ENCODE results near the gene PGRMC2.

The PGRMC2 gene

DNA sequence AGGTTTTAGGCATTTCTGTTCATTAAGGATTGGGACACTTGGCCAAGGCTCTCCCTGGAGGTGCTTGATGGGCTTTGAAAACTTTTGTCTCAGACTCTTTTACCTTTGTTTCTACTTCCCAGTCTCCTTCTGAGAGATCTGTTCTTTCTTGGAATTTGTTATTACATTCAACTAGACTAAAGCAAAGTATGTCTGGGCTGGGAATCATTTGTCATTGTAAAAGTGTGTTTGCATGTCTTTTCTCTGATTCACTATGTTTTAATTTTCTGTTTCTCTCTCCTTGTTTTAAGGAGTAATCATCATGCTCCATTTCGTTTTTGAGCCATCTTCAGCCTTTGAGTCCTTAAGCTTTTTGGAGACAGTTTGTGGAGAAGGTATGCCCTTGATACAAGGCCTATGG, 12.2 kb upstream of the PGRMC2 start:
- no peak for DNase-seq (ENCODE audit: low read depth, low spot score)

DNA sequence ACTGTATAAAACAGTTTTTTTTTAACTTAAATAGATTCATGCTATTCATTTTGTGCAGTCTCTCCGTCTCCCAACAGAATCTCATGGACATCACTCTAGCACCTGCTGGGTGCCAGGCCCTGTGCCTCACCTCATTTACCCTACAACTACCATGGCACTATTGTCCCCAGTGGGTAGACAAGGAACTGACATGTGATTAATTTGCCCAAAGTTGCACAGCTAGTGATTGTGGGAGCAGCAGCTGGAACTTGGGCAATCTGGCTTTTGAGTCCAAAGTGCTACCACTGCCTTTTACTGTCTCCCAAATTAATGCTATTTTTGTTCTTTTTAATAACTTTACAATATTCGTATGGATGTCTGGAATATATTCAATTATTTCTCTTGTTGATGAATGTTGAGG, 11.2 kb upstream of the PGRMC2 start:
- DNase-seq (ENCODE audit: low read depth, low spot score): no peak

DNA sequence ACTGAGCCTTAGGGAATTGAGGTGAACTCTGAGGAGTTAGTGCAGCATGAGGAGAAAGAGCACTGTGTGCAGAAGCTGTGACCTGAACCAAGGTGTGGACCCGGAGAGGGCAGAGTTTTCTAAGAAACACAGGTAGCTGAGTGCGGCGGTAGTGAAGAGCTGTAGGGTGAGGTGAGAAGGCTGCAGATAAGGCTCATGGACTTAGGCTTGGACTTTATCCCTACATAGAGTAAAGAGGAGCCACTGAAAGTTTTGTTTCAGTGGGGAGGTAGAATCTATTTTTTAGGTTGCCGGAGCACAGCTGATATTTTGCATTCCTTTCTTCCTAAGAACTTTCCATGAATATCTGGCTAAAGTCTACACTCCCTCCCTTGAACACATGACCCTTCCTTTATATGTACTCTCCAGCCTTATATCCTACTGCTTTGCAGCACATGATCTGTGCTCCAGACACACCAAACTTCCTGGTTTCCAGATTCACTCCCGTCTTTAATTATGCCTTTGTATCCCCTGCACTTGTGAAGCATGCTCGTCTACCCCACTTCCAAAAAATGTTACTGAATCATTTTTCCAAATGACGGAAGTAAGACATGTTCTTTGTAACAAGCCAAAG, 10.6 kb upstream of the PGRMC2 start:
- DNase-seq (ENCODE audit: low read depth, low spot score): no peak

DNA sequence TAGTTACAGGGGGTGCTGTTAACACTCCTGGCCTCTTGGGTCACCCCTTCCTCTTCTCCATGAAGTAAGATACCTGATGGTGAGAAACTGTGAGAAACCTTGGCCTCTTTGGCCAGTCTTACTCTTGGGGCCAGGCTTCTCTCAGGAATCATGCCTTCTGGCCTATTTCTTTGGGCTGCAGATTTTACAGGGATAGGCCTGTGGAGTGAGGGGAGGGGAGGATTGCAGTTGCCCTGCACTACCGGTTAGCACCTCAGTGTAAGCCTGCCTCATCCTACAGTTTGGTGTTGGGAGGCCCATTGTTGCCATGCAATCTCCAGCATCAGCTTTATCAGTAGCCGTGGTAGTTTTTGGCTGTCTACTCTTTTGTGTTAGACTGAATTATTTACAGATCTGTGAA, 7.6 kb upstream of the PGRMC2 start:
- no peak for DNase-seq (ENCODE audit: low read depth, low spot score)

DNA sequence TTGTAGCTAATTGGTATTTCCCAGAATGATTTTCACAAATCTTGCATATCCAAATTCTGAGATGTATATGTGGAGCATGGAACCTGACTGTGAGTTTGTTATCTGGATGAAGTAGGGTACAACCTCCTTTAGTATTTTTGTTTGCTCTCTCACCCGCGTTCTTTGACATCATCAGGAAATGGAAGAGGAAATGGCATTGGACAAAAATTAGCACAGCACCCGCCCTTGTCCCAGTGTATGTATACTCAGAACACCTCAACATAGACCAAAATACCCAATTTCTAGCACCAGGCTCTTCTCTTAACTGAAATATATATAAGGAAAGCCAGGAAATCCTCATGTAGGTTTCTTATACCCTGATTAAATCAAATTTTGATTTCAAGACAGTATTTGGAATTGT, 6.9 kb upstream of the PGRMC2 start:
- no peak for DNase-seq (ENCODE audit: low read depth, low spot score)

DNA sequence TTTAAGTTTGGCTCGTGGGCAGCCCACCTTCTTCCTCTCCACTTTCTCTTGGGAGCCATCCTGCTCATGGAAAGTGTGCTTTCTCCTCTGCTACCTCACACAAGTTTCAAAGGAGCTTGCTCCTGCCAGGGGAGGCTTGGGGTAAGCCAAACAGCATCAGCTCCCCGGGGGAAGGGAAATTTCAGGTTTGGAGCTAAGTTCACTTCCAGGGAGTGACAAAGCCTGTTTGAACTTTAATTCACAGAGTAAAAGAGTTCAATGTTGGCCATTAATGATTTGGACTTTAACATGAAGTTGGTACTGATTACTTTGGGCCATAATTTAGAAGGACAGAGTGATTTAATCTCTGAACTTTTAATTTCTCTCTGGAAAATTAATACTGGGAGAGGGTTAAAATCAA, 4.7 kb upstream of the PGRMC2 start:
- DNase-seq (ENCODE audit: low read depth, low spot score): no peak

DNA sequence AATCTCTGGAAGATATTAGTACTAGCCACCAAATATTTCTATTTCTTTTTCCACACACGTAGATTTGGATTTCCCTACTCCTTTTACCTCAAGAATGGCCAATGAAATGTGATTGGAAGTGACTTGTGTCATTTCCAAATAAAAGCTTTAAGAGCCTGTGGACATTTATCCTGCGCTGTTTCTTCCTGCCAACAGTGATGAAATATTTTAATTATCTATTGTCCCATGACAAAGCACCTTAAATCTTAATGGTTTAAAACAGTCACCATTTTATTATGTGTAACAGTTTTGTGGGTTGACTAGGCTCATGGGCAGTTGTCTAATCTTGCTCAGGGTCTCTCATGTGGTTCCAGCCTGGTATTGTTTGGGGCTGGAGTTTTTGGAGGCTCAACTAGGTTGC, 3.5 kb upstream of the PGRMC2 start:
- DNase-seq (ENCODE audit: low read depth, low spot score): no peak

DNA sequence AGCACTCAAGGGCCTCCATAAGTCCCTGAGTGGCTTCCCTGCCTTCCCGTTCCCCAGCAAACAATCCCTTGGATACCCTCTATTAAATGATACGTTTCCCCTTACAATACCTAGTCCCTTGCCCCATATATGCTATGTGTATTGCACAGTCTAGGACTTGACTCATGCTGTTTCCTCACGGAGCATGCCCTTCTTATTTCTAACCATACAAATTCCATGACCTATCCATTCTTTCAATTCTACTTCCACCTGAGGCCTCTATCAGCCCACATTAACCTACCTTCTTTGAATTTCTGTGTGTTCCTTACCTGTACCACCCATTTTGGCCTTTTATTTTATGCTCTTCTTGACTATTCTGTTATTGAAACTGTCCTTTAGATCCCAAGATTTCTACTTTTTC, 2.9 kb upstream of the PGRMC2 start:
- no peak for DNase-seq (ENCODE audit: low read depth, low spot score)

DNA sequence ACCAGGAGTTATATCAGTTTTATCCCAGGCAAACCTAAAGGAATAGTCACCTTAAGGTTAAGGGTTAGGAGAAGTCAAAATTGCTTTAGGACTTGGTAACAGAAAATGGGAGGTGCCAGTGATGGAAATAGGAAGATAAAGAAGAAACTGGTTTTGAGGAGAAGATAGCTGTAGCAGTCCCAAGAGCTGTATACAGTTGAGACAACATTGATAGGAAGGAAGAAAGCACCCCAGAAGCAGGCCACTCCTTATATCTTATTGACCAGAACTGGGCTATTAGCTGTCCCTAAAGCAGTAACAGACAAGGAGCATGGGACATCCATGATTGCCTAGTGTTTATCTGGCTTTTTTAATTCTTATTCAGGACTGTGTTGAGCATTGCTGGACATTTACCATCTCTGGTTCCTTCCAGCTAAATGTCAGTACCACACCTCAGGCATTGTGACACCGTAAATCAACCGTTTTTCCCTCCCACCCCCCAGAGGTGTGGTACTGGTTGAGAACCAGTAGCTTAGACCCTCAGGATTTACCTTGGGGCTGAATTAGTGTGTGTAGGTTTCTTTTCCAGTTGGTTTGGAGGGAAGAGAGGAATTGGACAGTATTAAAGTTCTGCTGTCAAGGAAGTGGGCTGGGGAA, 2.0 kb upstream of the PGRMC2 start:
- DNase-seq (ENCODE audit: low read depth, low spot score): no peak

DNA sequence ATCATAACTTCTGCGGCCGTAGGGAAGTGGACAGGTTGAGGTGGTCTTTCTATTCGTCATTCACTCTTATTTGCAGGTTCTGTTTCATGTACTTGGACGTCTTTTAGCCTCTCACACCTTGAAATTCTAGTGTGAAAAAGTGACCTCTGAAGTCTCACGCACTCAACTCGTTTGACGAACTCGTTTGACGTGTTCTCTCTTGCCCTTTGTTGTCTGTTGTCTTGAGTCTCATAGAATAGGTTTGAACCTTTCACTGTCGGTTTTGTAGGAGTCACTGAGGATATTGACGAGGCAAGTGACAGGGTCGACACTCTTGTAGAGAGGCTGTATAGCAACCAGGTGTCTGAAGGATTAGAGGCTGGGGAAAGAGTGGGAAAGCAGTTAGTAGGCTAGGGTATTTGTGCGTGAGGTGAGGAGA, 1.1 kb upstream of the PGRMC2 start:
- DNase-seq (ENCODE audit: low read depth, low spot score): peak; percentile 27

DNA sequence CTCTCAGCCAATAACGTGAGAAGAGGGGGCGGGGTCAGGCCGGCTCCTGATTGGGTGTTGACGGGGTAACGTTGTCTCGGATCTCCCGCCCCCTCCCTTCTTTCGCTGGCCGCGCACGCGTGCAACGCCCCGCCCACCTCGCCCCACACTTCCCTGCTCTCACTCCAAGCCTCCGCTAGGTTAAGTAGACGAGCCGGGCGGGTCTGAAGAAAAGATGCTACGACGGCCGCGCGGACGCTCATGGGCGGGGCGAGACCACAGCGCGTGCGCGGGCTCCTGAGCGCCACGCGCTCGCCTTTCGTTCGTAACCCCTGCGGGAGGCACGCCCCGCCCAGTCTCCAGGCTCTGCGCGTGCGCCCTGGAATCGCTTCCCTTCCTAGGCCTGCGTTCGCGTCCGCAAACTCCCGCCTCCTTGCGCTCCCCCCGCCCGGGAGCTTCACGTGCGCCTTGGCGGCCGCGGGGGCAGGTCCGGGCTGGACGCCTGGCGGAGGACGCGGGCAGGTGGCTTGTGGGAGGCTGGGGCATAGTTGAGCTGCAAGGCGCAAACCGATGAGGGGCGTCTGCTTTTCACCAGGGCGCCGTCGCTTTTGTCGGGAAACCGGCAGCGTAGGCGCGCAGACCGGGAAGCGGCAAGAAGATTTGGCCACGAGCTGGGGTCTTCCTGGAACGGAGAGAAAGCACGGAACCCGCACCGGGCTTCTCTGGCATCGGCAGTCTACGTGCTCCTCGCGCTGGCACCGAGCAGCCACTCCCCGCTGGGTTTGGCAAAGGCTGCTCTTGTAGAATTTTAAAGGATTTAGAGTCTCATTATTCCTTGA, 467 bp upstream of the PGRMC2 start:
- DNase-seq (ENCODE audit: low read depth, low spot score): peak; percentile 99

DNA sequence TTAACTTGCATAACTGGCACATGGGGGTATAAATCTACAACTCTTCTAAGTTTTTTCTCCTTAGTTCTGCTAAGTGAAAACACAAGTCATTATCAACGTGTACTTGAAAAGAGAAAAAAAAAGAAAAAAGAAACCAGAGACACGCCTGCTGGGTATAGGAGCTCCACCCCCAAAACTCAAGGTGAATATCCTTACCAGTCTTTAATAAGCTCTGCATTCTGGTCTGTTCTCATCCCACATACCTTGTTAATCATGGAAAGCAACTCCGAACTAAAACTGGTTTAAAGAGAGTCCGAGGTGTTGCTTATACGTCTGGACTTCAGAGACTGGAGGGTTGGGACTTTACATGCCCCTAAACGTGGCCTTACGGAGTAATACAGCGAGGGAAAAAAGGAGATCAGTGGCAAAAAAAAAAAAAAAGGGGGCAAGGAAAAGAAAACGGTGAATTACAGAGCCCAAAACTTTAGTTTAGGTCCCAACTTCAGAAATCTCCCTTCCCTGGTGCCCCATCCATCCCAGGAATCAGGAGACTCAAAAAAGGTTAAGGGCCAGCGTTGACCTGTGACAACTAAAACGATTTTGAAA, 1.0 kb downstream of the PGRMC2 start:
- DNase-seq (ENCODE audit: low read depth, low spot score): no peak

DNA sequence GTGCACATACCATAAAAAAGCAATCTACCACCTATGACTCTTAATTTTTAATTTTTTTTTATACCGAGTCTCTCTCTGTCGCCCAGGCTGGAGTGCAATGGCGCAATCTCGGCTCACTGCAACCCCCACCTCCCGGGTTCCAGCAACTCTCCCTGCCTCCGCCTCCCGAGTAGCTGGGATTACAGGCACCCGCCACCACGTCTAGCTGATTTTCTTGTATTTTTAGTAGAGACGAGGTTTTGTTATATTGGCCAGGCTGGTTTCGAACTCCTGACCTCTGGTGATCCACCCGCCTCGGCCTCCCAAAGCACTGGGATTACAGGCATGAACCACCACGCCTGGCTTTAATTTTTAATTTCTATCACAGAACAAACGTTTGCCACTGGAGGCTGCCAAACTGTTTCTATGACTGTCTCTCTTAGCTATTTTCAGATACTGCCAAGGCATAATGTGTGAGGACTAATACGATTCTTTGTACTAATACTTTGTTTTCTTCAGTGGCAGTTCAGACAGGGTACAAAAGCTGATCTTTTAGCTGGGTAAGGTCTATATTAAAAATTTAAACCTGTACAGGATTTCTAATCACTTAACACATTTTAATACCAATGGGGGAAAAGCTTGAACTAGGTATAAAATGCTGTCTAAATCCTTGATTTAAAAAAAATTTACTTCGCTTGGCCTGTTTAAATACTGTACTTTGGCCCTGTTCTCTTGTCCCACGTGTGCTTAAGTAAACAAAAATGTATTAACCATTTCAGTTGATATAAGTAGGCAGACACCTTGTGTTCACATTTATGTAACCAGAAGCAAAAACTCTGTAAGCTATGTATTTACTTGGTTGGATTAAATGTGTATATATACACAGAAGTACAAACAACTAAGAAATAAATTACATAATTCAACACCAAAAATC, 2.3 kb downstream of the PGRMC2 start:
- no peak for DNase-seq (ENCODE audit: low read depth, low spot score)

DNA sequence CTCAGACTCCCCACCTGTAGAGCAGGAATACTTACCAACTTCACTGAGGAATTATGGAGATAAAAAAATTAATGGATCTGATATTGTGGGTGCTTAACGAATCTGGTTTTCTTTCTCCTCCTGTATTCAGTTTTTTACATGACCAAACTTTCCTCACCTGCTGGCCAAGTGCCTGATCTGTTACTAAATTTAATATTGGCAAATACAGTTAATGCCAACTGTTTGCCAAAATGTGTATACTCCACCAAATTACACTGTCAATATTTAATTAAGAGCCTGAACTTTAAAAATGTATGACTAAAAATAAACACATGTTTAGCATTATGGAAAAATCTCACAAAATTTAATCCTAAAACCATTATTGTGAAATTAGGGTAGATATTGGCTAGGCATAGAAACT, 3.3 kb downstream of the PGRMC2 start:
- no peak for DNase-seq (ENCODE audit: low read depth, low spot score)

DNA sequence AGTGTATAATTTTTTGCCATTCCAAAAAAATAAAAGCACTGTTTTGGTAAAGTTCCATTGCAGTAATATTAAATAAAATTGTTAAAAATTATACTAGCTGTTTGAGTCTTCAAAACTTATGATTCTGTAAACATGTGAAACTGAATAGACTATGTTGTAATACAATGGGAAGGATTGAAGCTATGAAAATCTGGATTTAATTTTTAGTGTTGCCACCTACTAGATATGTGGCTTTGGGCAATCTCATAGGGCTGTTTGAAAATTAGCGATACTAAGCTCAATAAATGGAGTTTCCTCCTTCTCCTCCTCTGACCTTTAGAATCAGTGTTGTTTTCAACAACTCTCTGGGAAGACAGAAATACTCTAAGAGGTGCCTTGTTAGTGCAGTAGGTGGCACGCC, 4.5 kb downstream of the PGRMC2 start:
- no peak for DNase-seq (ENCODE audit: low read depth, low spot score)

DNA sequence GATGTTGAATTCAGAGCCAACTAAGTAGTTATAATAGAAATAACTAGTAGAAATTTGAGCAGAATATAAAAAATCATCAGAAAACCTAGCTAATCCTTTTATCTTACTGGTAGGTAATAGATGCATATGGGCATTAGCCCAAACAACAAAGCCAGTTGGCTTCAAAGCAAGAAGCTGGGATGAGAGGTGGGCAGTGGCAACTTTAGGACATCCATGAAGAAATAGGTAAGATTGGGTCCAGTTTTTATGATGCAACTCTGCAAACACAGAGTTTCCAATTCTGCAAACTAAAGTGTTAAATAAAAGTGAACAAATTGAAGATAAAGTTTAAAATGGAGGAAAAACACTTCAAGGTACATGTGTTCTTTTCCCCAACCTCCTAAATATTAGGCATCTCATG, 5.1 kb downstream of the PGRMC2 start:
- no peak for DNase-seq (ENCODE audit: low read depth, low spot score)

DNA sequence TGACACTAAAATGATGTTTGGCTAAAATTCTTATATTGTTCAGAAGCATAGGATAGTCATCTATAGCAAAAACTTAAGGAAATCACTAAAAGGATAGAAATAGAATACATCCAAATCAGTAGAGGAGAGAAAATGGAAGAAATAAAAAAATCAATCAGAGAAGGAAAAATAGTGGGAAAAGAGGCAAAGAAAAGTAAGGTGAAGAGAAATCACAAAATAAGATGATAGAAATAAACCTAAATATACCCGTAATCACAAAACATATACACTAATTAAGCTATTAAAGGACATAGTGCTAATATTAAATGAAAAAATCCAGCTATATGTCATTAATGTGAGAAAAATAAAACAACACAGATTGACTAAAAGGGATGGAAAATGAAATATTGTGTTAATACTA, 6.3 kb downstream of the PGRMC2 start:
- DNase-seq (ENCODE audit: low read depth, low spot score): no peak

DNA sequence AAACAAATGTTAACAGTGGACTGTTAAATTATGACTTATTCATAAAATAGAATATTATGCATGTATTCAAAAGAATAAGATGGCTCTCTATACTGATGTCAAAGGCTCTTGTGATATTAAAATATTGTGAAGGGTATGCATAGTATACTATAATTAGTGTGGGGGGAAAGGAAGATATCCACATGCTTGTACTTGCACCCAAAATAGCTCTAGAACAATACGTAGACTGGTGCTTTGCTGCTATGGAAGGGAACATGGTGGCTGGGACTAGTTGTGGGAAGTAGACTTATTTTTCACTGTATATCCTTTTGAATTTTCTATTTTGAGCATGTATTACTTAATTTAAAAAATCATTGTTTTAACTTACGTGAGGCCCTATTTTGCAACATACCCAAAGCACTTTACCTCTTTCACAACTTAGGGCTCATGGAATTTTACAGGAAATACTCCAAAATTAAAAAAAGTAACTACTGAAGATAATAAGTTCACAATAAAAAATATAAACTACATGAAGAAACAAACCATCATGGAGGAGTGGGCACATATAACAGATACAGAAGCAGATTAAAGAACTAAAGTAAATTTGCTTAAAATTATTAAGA, 7.9 kb downstream of the PGRMC2 start:
- DNase-seq (ENCODE audit: low read depth, low spot score): no peak

DNA sequence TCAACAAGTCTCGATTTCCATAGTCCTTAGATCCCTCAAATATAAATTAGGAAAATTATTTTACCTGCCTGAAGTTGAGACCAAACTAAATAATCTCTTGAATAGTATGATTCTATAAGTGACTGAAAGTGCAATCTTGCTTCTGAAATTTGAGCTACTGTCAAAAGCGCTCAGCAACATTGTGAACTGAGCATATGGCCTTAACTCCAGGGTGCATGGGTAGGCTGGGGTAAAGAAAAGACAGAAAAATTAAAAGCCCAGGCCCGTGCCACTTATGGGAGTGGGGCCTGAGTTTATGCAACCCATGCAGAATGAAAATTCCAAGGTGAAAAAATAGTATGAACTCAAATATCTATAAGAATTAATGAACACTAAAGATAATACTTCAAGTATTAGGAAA, 9.8 kb downstream of the PGRMC2 start:
- DNase-seq (ENCODE audit: low read depth, low spot score): no peak

DNA sequence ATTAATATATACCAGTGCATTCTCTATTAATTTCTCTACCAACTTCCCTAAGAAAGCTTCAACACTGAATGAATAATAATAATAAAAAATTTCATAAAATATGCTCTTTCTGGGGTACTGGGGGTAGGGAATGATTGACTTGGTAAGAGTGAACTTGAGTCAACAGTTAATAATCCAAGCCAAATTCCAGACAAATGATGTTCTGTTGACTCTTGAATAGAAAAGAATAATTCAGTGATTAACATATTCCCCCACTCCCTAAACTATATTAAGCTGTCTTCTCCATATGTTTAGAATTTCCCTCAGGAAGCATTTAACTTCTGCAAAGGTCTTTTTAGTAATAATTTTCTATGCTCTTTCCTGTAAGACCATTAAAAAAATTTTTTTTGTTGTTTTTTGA, 12.3 kb downstream of the PGRMC2 start:
- no peak for DNase-seq (ENCODE audit: low read depth, low spot score)

DNA sequence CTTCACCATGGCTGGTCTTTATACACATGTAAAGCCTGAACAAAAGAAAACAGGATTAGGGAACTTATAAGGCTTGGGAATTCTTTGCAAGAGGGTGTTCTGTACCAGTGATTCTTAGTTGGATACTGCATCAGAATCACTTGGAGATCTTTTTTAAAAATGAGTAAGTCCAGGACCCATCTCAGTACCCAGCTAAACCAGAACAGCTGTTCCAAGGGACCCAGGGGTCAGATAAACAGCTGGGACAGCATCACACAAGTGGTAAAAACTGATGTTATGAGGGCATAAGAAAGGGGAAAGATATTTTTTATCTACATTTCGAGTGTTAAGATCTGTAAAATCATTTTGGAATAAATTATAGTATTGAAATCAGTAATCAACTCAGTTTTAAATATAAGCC, 16.1 kb downstream of the PGRMC2 start:
- DNase-seq (ENCODE audit: low read depth, low spot score): no peak
